KMS-11 (cell line): Measurements from ENCODE around the gene ZNF688.

Experiments
- H2AFZ ChIP-seq: fragments of 200-600 bp; sonication (generic); 2 replicates; pipeline ENCODE4 v1.6.1; 2016; ENCODE audit warnings: antibody characterized with exemption, mixed run types, low read depth
- H3K27ac ChIP-seq: fragments of 200-600 bp; sonication (generic); 2 replicates; pipeline ENCODE4 v1.6.1; 2016; ENCODE audit warnings: mild to moderate bottlenecking, mixed run types
- H3K27me3 ChIP-seq: fragments of 200-600 bp; sonication (generic); 2 replicates; pipeline ENCODE4 v1.6.1; 2017; ENCODE audit warnings: mild to moderate bottlenecking, low read depth, mixed run types, moderate library complexity; ENCODE audit not compliant: insufficient read depth
- H3K36me3 ChIP-seq: fragments of 200-600 bp; sonication (generic); 2 replicates; pipeline ENCODE4 v1.6.1; 2017; ENCODE audit warnings: mild to moderate bottlenecking, mixed run types; ENCODE audit not compliant: insufficient read depth
- H3K4me1 ChIP-seq: fragments of 200-600 bp; sonication (generic); 2 replicates; pipeline ENCODE4 v1.6.1; 2016; ENCODE audit warnings: mild to moderate bottlenecking, low read depth, mixed run types; ENCODE audit not compliant: poor library complexity, severe bottlenecking
- H3K4me2 ChIP-seq: fragments of 200-600 bp; sonication (generic); 2 replicates; pipeline ENCODE4 v1.7.0; 2016; ENCODE audit warnings: mild to moderate bottlenecking, mixed run types
- H3K4me3 ChIP-seq: fragments of 200-600 bp; sonication (generic); IDR thresholded peaks from 2 replicates; pipeline ENCODE4 v1.6.1; 2017; ENCODE audit warnings: low read depth, low read length, mixed read lengths; ENCODE audit not compliant: insufficient read depth
- H3K79me2 ChIP-seq: fragments of 200-600 bp; sonication (generic); 2 replicates; pipeline ENCODE4 v1.6.1; 2016; ENCODE audit warnings: low read depth, mixed run types; ENCODE audit not compliant: insufficient read depth
- H3K9ac ChIP-seq: fragments of 200-600 bp; sonication (generic); 2 replicates; pipeline ENCODE4 v1.6.1; 2016; ENCODE audit warnings: mild to moderate bottlenecking, mixed run types
- H4K20me1 ChIP-seq: fragments of 200-600 bp; sonication (generic); 2 replicates; pipeline ENCODE4 v1.6.1; 2016; ENCODE audit warnings: mild to moderate bottlenecking, mixed run types; ENCODE audit not compliant: insufficient read depth
- CTCF ChIP-seq: fragments of 200-600 bp; sonication (generic); conservative IDR thresholded peaks from 2 replicates; pipeline ENCODE4 v1.6.1; 2017; ENCODE audit warnings: low read depth, mild to moderate bottlenecking, antibody characterized with exemption, low read length, moderate library complexity, mixed read lengths

ZNF688 gene

GRCh38 chr16:30581457-30581856 lies 9.9 kb upstream of the ZNF688 start:
- no peak overlapping the region for H2AFZ ChIP-seq
- no peak overlapping the region for H3K9ac ChIP-seq
- H3K4me2 ChIP-seq: no peak overlapping the region
- no peaks in the 10 kb centered on the region for H3K27me3 ChIP-seq
- TF ChIP-seq CTCF: no peak
- H3K27ac ChIP-seq: no peak overlapping the region
- H3K79me2 ChIP-seq: no peaks in the 10 kb centered on the region
- H3K36me3 ChIP-seq: no peaks in the 10 kb centered on the region
- no peak overlapping the region for H3K4me3 ChIP-seq
- H4K20me1 ChIP-seq: no peaks in the 10 kb centered on the region
- H3K4me1 ChIP-seq: no peaks in the 10 kb centered on the region

GRCh38 chr16:30574678-30575077 lies 3.2 kb upstream of the ZNF688 start:
- Histone ChIP-seq H3K9ac (no peak overlapping the region), H3K4me2 (no peak overlapping the region), H3K27me3 (no peaks in the 10 kb centered on the region), H3K27ac (no peak overlapping the region), H3K36me3 (no peaks in the 10 kb centered on the region), H3K4me1 (peaks cover 34% of the 10 kb centered on the region), H3K4me3 (no peak overlapping the region), H3K79me2 (peaks cover 22% of the 10 kb centered on the region), H2AFZ (no peak overlapping the region), H4K20me1 (no peaks in the 10 kb centered on the region)
- TF ChIP-seq CTCF: no peak

DNA sequence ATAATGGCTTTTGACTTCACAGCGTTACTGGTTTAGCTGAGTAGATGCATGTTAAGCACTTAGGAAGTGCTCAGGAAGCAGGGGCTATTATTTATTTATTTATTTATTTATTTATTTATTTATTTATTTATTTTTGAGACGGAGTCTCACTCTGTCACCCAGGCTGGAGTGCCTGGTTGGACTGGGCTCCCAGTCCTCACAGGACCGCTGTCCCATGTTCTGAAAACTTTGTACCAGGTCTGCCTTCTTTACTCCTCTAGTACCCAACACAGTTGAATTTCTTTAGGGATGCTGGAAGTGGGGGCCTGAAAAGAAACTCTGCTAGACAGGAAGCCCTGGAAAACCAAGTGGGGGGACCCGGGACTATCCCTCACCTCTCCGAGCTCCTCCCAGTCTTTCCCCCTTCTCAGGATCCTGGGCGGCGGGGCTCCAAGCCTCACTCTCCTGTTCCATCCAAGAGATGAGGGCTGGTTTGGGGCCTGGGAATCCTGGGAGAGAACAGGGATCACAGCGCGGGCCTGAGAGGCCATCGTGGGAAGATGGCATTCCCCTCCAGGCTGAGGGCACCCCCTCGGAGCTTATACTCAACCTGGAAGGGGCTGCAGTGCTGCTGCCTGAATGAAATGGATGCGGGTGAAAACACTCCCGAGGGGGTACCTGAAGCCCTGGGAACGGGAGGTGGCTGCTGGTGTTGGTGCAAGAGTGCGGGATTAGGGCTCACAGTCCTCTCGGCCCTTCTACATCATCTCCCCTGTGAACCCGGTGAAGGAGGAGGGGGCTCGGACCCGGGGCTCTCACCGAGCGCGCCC lies 674 bp downstream of the ZNF688 start:
- Histone ChIP-seq H3K36me3 (no peaks in the 10 kb centered on the region), H3K4me2 (peak overlapping the region; percentile 81), H3K79me2 (peaks cover 22% of the 10 kb centered on the region), H3K27ac (peak overlapping the region; percentile 83), H3K27me3 (no peaks in the 10 kb centered on the region), H4K20me1 (no peaks in the 10 kb centered on the region), H3K9ac (peak overlapping the region; percentile 92), H3K4me1 (peaks cover 70% of the 10 kb centered on the region), H2AFZ (peak overlapping the region; percentile 86), H3K4me3 (no peak overlapping the region)
- TF ChIP-seq CTCF: no peak

- no peak for TF ChIP-seq CTCF
- Histone ChIP-seq H3K27ac (no peak overlapping the region), H3K4me2 (no peak overlapping the region), H3K27me3 (no peaks in the 10 kb centered on the region), H2AFZ (no peak overlapping the region), H3K9ac (no peak overlapping the region), H3K4me1 (peaks cover 62% of the 10 kb centered on the region), H3K79me2 (peaks cover 18% of the 10 kb centered on the region), H3K36me3 (no peaks in the 10 kb centered on the region), H3K4me3 (no peak overlapping the region), H4K20me1 (no peaks in the 10 kb centered on the region)
Observed at GRCh38 chr16:30569746-30570635, 1.5 kb downstream of the ZNF688 start.
